CD4-positive, alpha-beta T cell treated with Interferon alpha-2 for 1 hour (primary cell): ENCODE results near the gene CLEC17A.
A peak's percentile ranks its signal among the peaks of the same experiment; 100 is the strongest.
"Not testable (repeated sequence)": the region's sequence is repeated elsewhere in the genome, so short reads cannot be mapped to it uniquely, and the experiment has no call there.

Experiments used
- DNase-seq, 2 donors: peaks; one replicate each; pipeline ENCODE4 v3.0.0-alpha.2; 2020 to 2022

Gene CLEC17A

GRCh38 chr19:14584372-14584771, 1.5 kb downstream of the CLEC17A start:
- DNase-seq = not testable (repeated sequence)

GRCh38 chr19:14585187-14585586, 2.3 kb downstream of the CLEC17A start:
- peak in 1 of 2 donors; percentile 22 for DNase-seq

GRCh38 chr19:14589433-14589832, 6.5 kb downstream of the CLEC17A start:
- DNase-seq = not testable (repeated sequence)

- no peak for DNase-seq
Observed at GRCh38 chr19:14595558-14595957, 12.7 kb downstream of the CLEC17A start.

- no peak for DNase-seq
Observed at GRCh38 chr19:14599548-14600147, 16.8 kb downstream of the CLEC17A start.

- DNase-seq = peak in 1 of 2 donors; percentile 43
Observed at GRCh38 chr19:14603990-14604387, 21.1 kb downstream of the CLEC17A start.

- DNase-seq = no peak
Observed at GRCh38 chr19:14606627-14607026, 23.7 kb downstream of the CLEC17A start.

GRCh38 chr19:14611051-14611450, 28.2 kb downstream of the CLEC17A start:
- DNase-seq = no peak

GRCh38 chr19:14612242-14612641, 29.4 kb downstream of the CLEC17A start:
- DNase-seq = not testable (repeated sequence)

- DNase-seq = no peak
Observed at GRCh38 chr19:14612657-14613056, 29.8 kb downstream of the CLEC17A start.

- DNase-seq = peak in 1 of 2 donors; percentile 22
Observed at GRCh38 chr19:14613399-14614098, 30.7 kb downstream of the CLEC17A start.

GRCh38 chr19:14614099-14614412, 31.2 kb downstream of the CLEC17A start:
- DNase-seq = peak; percentile 16 to 55

- no peak for DNase-seq
Observed at GRCh38 chr19:14615623-14616022, 32.7 kb downstream of the CLEC17A start.

GRCh38 chr19:14616407-14616806, 33.5 kb downstream of the CLEC17A start:
- peak in 1 of 2 donors; percentile 6 for DNase-seq

- no peak for DNase-seq
Observed at GRCh38 chr19:14619404-14619803, 36.5 kb downstream of the CLEC17A start.

- not testable (repeated sequence) for DNase-seq
Observed at GRCh38 chr19:14624491-14624890, 41.6 kb downstream of the CLEC17A start.

- DNase-seq = no peak
Observed at GRCh38 chr19:14629557-14629956, 46.7 kb downstream of the CLEC17A start.

GRCh38 chr19:14632286-14632685, 49.4 kb downstream of the CLEC17A start:
- DNase-seq = peak; percentile 20 to 39

GRCh38 chr19:14639536-14640277, 56.8 kb downstream of the CLEC17A start:
- no peak for DNase-seq

- no peak for DNase-seq
Observed at GRCh38 chr19:14648506-14648905, 65.6 kb downstream of the CLEC17A start.

- DNase-seq = no peak
Observed at GRCh38 chr19:14649020-14649419, 66.1 kb downstream of the CLEC17A start.

- DNase-seq = no peak
Observed at GRCh38 chr19:14650161-14650560, 67.3 kb downstream of the CLEC17A start.

- no peak for DNase-seq
Observed at GRCh38 chr19:14654786-14655560, 72.1 kb downstream of the CLEC17A start.
